OCI-LY1 (cell line): ENCODE data around the gene PPIL3.

Experiments used
- H2AFZ ChIP-seq: fragments of 200-600 bp; sonication (generic), shearing (Covaris generic); 2 replicates; pipeline ENCODE4 v1.6.0; 2014; ENCODE audit warnings: antibody characterized with exemption, mild to moderate bottlenecking, low read length
- H3F3A ChIP-seq: fragments of 200-600 bp; sonication (generic), shearing (Covaris generic); 2 replicates; pipeline ENCODE4 v1.6.0; 2014; ENCODE audit warnings: mild to moderate bottlenecking, antibody characterized with exemption, low read length, moderate library complexity; ENCODE audit not compliant: insufficient read depth
- H3K27ac ChIP-seq: fragments of 200-600 bp; sonication (generic); 2 replicates; pipeline ENCODE4 v1.5.1; 2014; ENCODE audit warnings: low read length, mixed run types, mild to moderate bottlenecking, low read depth; ENCODE audit not compliant: poor library complexity, severe bottlenecking
- H3K27me3 ChIP-seq: fragments of 200-600 bp; sonication (generic); 2 replicates; pipeline ENCODE4 v1.6.0; 2014; ENCODE audit warnings: antibody characterized with exemption, mild to moderate bottlenecking, low read length, moderate library complexity; ENCODE audit not compliant: insufficient read depth
- H3K36me3 ChIP-seq: fragments of 200-600 bp; sonication (generic); 2 replicates; pipeline ENCODE4 v1.6.1; 2014; ENCODE audit warnings: mild to moderate bottlenecking, antibody characterized with exemption, low read length, moderate library complexity, mixed read lengths; ENCODE audit not compliant: insufficient read depth
- H3K4me1 ChIP-seq: fragments of 200-600 bp; sonication (generic); 2 replicates; pipeline ENCODE4 v1.5.1; 2014; ENCODE audit warnings: mild to moderate bottlenecking, low read length, moderate library complexity; ENCODE audit not compliant: insufficient read depth, severe bottlenecking
- H3K4me2 ChIP-seq: fragments of 200-600 bp; sonication (generic), shearing (Covaris generic); 2 replicates; pipeline ENCODE4 v1.6.1; 2014; ENCODE audit warnings: low read length
- H3K4me3 ChIP-seq: fragments of 200-600 bp; sonication (generic); 2 replicates; pipeline ENCODE4 v1.5.1; 2014; ENCODE audit warnings: low read length, low read depth, mild to moderate bottlenecking, mixed read lengths; ENCODE audit not compliant: poor library complexity, severe bottlenecking
- H3K79me2 ChIP-seq: fragments of 200-600 bp; shearing (Covaris generic); 2 replicates; pipeline ENCODE4 v1.6.1; 2016; ENCODE audit warnings: mixed run types, low read length, mixed read lengths; ENCODE audit not compliant: insufficient read depth
- H3K9ac ChIP-seq: fragments of 200-600 bp; sonication (generic), shearing (Covaris generic); 2 replicates; pipeline ENCODE4 v1.6.1; 2014; ENCODE audit warnings: mild to moderate bottlenecking, low read length, mixed read lengths
- H3K9me2 ChIP-seq: fragments of 200-600 bp; sonication (generic), shearing (Covaris generic); 2 replicates; pipeline ENCODE4 v1.6.1; 2014; ENCODE audit warnings: low read depth, mild to moderate bottlenecking, low read length, mixed read lengths
- H3K9me3 ChIP-seq: fragments of 200-600 bp; shearing (Covaris generic); 2 replicates; pipeline ENCODE4 v1.6.1; 2014; ENCODE audit warnings: low read length, mixed read lengths
- H4K20me1 ChIP-seq: fragments of 200-600 bp; sonication (generic), shearing (Covaris generic); 2 replicates; pipeline ENCODE4 v1.6.0; 2016; ENCODE audit warnings: mild to moderate bottlenecking, low read length; ENCODE audit not compliant: insufficient read depth
- CTCF ChIP-seq: fragments of 200-600 bp; sonication (generic), shearing (Covaris generic); IDR thresholded peaks from 2 replicates; pipeline ENCODE4 v1.5.1; 2017; ENCODE audit warnings: mild to moderate bottlenecking, antibody characterized with exemption, low read length, moderate library complexity, mixed read lengths
- EZH2 ChIP-seq: fragments of 200-600 bp; sonication (generic), shearing (Covaris generic); IDR thresholded peaks from 2 replicates; pipeline ENCODE4 v1.8.0; 2017; ENCODE audit warnings: borderline replicate concordance, mixed run types, mild to moderate bottlenecking, antibody characterized with exemption, low read length, moderate library complexity, mixed read lengths

PPIL3 gene

DNA sequence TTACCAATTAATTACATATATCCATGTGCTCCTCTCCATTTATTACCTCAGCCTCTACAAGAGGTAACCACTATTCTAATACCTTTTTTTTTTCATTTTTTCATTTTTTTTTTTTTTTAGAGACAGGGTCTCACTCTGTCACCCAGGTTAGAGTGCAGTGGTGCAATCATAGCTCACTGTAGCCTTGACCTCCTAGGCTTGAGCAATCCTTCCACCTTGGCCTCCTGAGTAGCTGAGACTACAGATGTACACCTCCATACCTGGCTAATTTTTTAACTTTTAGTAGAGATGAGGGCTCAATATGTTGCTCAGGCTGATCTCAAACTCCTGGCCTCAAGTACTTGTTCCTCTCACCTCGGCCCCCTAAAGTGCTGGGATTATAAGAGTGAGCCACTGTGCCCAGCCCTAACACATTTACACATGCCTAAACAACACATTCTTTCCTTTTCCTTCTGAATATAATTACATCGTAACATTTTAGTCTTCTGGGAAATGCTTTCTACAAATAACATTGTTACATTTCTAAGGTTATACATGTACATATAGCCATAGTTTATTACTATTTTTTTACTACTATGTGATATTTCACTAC, 10.5 kb downstream of the PPIL3 start:
- TF ChIP-seq EZH2 (no peak), CTCF (no peak)
- H3K27me3 ChIP-seq: no peaks in the 10 kb centered on the region
- no peaks in the 10 kb centered on the region for H3K79me2 ChIP-seq
- no peaks in the 10 kb centered on the region for H3K9me2 ChIP-seq
- H3K9me3 ChIP-seq: no peaks in the 10 kb centered on the region
- no peak overlapping the region for H3K4me2 ChIP-seq
- H3K36me3 ChIP-seq: peaks cover 91% of the 10 kb centered on the region
- H4K20me1 ChIP-seq: no peaks in the 10 kb centered on the region
- no peaks in the 10 kb centered on the region for H3K4me1 ChIP-seq
- no peaks in the 10 kb centered on the region; the same call in 1 of the 2 replicates for H3F3A ChIP-seq
- no peak overlapping the region for H3K9ac ChIP-seq
- H3K27ac ChIP-seq: no peak overlapping the region
- no peak overlapping the region for H2AFZ ChIP-seq
- H3K4me3 ChIP-seq: no peak overlapping the region

DNA sequence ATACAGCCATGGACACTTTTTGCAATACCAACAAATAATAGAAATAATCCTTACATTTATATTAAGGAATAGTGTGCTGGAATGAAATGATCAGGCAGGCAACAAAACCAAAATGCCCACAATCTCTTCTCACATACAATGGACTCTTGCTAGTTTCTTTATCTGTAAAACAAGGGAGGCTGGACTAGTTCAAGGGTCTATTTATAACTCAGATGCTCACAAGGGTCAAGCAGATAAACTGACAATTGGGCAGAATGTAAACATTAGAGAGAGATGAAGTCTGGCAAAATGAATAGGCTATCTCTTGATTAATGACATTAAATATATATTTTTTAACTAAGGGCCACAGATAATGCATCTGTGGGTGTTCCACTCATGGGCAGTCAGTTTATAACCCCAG, 11.4 kb downstream of the PPIL3 start:
- no peak for TF ChIP-seq EZH2
- no peak for TF ChIP-seq CTCF
- H3K27me3 ChIP-seq: no peaks in the 10 kb centered on the region
- no peaks in the 10 kb centered on the region for H3K9me2 ChIP-seq
- H4K20me1 ChIP-seq: no peaks in the 10 kb centered on the region
- no peak overlapping the region for H3K4me2 ChIP-seq
- H3K4me3 ChIP-seq: no peak overlapping the region
- H2AFZ ChIP-seq: no peak overlapping the region
- H3F3A ChIP-seq: no peaks in the 10 kb centered on the region; the same call in 1 of the 2 replicates
- H3K36me3 ChIP-seq: peaks cover 92% of the 10 kb centered on the region
- no peaks in the 10 kb centered on the region for H3K4me1 ChIP-seq
- no peaks in the 10 kb centered on the region for H3K9me3 ChIP-seq
- no peak overlapping the region for H3K9ac ChIP-seq
- no peaks in the 10 kb centered on the region for H3K79me2 ChIP-seq
- no peak overlapping the region for H3K27ac ChIP-seq

GRCh38 chr2:200873560-200873959, 15.3 kb downstream of the PPIL3 start:
- Histone ChIP-seq H3K36me3 (peaks cover 70% of the 10 kb centered on the region), H3K9ac (no peak overlapping the region)
- TF ChIP-seq EZH2 (no peak), CTCF (no peak)

More at GRCh38 chr2:200873560-200873959, 15.3 kb downstream of the PPIL3 start:
- no peak overlapping the region for H2AFZ ChIP-seq
- no peaks in the 10 kb centered on the region for H3K9me2 ChIP-seq
- no peaks in the 10 kb centered on the region for H3K27me3 ChIP-seq
- no peaks in the 10 kb centered on the region for H3K79me2 ChIP-seq
- no peak overlapping the region for H3K27ac ChIP-seq
- no peaks in the 10 kb centered on the region; the same call in 1 of the 2 replicates for H3F3A ChIP-seq
- H3K4me3 ChIP-seq: no peak overlapping the region
- H3K4me1 ChIP-seq: no peaks in the 10 kb centered on the region
- H3K9me3 ChIP-seq: no peaks in the 10 kb centered on the region
- H4K20me1 ChIP-seq: no peaks in the 10 kb centered on the region
- H3K4me2 ChIP-seq: no peak overlapping the region
